Neural cell (in vitro differentiated cells): ENCODE data around the gene TWNK.

Source experiments
- CTCF ChIP-seq: fragments of 450-650 bp; IDR thresholded peaks from 2 replicates; pipeline ENCODE4 v1.5.1; 2014; ENCODE audit warnings: antibody characterized with exemption, mild to moderate bottlenecking, moderate library complexity; ENCODE audit not compliant: poor library complexity, severe bottlenecking
- POLR2AphosphoS5 ChIP-seq: IDR thresholded peaks from 2 replicates; pipeline ENCODE4 v1.6.1; 2012
- REST ChIP-seq: IDR thresholded peaks from 2 replicates; pipeline ENCODE4 v1.6.1; 2012; ENCODE audit warnings: borderline replicate concordance
- TAF1 ChIP-seq: IDR thresholded peaks from 2 replicates; pipeline ENCODE4 v1.6.1; 2012; ENCODE audit warnings: low read depth

GRCh38 chr10:101022967-101023705 is 35.8 kb downstream of the TWNK start:
- TF ChIP-seq POLR2AphosphoS5 (no peak), CTCF (no peak), TAF1 (no peak), REST (no peak)
